Type B pancreatic cell (in vitro differentiated cells): Measurements from ENCODE around the gene SCAMP2. TPM values are rescaled to one million over a fixed set of nuclear protein-coding genes. Genes with fewer than 3 reads are reported as not detected.

Experiments
- DNase-seq: peaks from one replicate; pipeline ENCODE4 v3.0.0; 2021; ENCODE audit warnings: mixed read lengths; ENCODE audit not compliant: unreplicated experiment; ENCODE audit errors: extremely low spot score
- H3K27ac Mint-ChIP-seq: 2 replicates; pipeline ENCODE4 v1.8.0; 2021; ENCODE audit warnings: mild to moderate bottlenecking, mixed read lengths
- H3K27me3 Mint-ChIP-seq: 2 replicates; pipeline ENCODE4 v1.8.0; 2021; ENCODE audit warnings: mixed read lengths
- H3K36me3 Mint-ChIP-seq: 2 replicates; pipeline ENCODE4 v1.8.0; 2021; ENCODE audit warnings: mixed read lengths
- H3K4me1 Mint-ChIP-seq: one replicate; pipeline ENCODE4 v1.8.0; 2021; ENCODE audit warnings: mixed read lengths; ENCODE audit not compliant: unreplicated experiment
- H3K4me3 Mint-ChIP-seq: 2 replicates; pipeline ENCODE4 v1.8.0; 2021; ENCODE audit warnings: mild to moderate bottlenecking, mixed read lengths
- H3K9me3 Mint-ChIP-seq: 2 replicates; pipeline ENCODE4 v1.8.0; 2021; ENCODE audit warnings: mixed read lengths
- total RNA-seq: library from RNA; stranded (reverse); gene quantifications from 2 replicates; pipeline ENCODE4 v1.2.1, GENCODE V29; 2021; ENCODE audit warnings: low replicate concordance
- TF ChIP-seq, protein P1 (sequence below): fragments of 200-600 bp; sonication (generic); conservative IDR thresholded peaks from 2 replicates; pipeline ENCODE4 v1.5.0; 2021; ENCODE audit warnings: antibody characterized with exemption, mild to moderate bottlenecking

The SCAMP2 gene
- total RNA-seq, 1 donor from 2014 or later: 58.0 TPM

DNA sequence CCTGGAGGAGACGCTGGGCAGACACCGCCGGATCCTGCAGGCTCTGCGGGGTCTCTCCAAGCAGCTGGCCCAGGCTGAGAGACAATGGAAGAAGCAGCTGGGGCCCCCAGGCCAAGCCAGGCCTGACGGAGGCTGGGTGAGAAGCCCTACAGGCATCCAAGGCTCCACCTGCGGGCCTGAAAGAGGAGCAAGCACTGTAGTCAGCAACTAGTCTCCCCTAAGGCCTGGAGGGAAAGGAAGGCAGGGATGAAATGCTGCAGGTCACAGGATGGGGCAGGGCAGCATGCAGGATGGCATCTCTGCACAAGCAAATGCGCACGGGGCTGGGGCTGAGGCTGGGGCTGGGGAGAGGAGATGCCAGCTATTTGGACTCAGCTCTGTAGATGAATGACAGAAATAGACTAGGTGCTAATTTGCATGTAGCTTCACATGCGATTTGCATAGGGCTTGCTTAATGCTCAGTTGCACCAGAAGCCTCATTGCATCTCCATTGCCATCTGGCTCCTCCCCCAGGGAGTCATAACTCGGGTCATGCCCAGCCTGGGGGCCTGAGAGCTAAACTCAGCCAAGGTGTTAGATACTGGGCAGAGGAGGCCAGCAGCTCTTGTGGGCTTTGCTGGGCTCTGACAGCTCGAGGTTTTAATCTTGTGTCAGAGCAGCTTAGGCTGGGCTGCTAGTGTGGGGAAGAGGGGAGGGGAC, 51.9 kb downstream of the SCAMP2 start:
- TF ChIP-seq, protein P1, sequence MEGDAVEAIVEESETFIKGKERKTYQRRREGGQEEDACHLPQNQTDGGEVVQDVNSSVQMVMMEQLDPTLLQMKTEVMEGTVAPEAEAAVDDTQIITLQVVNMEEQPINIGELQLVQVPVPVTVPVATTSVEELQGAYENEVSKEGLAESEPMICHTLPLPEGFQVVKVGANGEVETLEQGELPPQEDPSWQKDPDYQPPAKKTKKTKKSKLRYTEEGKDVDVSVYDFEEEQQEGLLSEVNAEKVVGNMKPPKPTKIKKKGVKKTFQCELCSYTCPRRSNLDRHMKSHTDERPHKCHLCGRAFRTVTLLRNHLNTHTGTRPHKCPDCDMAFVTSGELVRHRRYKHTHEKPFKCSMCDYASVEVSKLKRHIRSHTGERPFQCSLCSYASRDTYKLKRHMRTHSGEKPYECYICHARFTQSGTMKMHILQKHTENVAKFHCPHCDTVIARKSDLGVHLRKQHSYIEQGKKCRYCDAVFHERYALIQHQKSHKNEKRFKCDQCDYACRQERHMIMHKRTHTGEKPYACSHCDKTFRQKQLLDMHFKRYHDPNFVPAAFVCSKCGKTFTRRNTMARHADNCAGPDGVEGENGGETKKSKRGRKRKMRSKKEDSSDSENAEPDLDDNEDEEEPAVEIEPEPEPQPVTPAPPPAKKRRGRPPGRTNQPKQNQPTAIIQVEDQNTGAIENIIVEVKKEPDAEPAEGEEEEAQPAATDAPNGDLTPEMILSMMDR: no peak
- no peak overlapping the region for H3K4me3 Mint-ChIP-seq
- peaks cover 52% of the 10 kb centered on the region for H3K27me3 Mint-ChIP-seq

DNA sequence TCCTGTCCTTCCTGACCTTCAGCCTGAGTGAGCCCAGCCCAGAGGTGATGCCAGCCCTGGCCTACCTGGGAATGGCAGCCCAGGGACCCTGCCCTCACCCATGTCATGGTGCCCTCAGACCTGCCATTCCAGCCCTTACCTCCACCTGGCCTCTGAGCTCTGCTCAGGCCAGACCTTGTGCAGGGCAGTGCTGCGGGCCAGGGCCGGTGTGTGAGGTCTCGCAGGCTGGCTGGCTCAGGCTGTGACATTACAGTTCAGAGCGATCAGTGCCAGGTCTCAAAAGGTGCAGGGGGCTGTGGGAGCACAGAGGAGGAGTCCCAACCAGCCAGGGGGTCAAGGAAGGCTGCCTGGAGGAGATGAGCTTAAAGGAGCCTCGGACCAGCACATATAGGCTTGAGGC, 53.1 kb downstream of the SCAMP2 start:
- H3K36me3 Mint-ChIP-seq: no peaks in the 10 kb centered on the region

More for the DNA sequence above, 51.9 kb downstream of the SCAMP2 start:
- Mint-ChIP-seq H3K9me3 (no peaks in the 10 kb centered on the region), H3K36me3 (no peaks in the 10 kb centered on the region), H3K27ac (no peak overlapping the region), H3K4me1 (peaks cover 9% of the 10 kb centered on the region)
- no peak for DNase-seq

DNA sequence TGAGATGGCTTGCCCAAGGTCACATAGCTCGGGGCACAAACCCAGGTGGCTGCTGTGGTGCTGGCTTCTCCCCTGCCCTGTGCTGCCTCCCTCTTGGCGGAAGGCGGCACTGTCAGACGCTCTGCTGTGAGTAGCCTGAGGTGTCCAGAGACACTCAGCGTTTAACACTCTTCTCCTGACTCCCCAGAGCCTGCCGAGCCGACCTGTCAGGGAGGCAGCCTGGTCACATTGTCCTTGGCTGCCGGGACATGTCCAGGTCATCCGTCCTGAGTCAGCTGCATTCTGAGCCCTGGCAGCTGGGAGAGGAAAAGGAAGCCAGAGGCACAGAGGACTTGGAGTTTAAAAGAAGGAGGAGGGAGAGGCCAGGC, 55.8 kb downstream of the SCAMP2 start:
- TF ChIP-seq, protein P1: peak; percentile 26
- no peak for DNase-seq
- Mint-ChIP-seq H3K4me1 (peaks cover 9% of the 10 kb centered on the region), H3K4me3 (peak overlapping the region; percentile 76), H3K9me3 (no peaks in the 10 kb centered on the region), H3K36me3 (no peaks in the 10 kb centered on the region), H3K27ac (peak overlapping the region; percentile 79), H3K27me3 (peaks cover 18% of the 10 kb centered on the region)

More for the DNA sequence above, 53.1 kb downstream of the SCAMP2 start:
- H3K27me3 Mint-ChIP-seq: peaks cover 41% of the 10 kb centered on the region
- no peaks in the 10 kb centered on the region for H3K9me3 Mint-ChIP-seq
- peaks cover 9% of the 10 kb centered on the region for H3K4me1 Mint-ChIP-seq
- H3K4me3 Mint-ChIP-seq: no peak overlapping the region
- H3K27ac Mint-ChIP-seq: no peak overlapping the region
- no peak for DNase-seq
- TF ChIP-seq, protein P1: no peak

DNA sequence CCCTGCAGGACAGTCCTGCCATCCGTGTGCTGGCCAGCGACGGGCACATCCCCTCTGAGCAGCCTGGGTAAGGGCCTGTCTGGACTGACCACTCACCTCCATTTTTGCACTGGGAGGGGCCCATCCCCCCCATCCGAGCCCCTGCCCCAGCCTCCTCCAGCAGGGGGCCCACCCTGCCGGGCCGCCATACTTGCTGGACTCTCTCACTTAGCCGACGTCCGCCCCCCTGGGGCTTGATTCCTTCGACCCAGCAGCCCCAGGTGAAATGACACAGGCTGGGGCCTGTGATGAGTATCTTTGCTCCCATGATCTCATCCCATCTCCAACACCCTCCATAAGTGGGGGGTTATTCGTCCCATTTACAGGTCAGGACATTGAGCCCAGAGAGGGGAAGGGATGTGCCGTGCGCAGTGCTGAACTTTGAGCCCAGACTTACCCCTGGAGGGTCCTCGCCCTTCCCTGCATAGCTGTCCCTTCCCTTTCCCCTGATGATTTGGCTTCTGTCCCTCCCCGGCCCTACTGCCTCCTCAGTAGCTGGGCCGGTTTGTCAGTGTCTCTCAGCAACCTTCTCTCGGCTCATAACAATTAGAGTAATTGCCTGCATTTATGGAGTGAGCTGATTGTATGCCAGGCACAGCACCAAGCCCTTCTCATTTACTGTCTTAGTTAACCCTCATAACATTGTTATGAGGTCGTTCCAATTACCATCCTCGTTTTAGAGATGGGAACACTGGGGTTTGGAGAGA, 56.4 kb downstream of the SCAMP2 start:
- TF ChIP-seq, protein P1: no peak
- peaks cover 9% of the 10 kb centered on the region for H3K4me1 Mint-ChIP-seq

DNA sequence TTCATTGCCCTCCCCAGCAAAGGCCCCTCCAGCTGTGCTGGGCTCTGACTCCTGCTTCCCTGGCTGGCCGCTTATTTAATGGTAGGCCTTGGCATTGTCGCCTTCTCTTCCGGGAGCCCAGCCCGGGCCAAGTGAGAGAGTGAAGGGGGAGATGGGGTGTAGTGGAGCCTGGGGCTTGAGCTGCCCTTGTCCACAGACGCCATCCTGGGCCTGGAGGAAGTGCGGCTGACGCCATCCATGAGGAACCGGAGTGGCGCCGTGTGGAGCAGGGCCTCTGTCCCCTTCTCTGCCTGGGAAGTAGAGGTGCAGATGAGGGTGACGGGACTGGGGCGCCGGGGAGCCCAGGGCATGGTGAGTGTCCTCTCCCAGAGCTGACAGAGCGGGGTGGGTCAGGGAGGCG, 57.2 kb downstream of the SCAMP2 start:
- Mint-ChIP-seq H3K27me3 (peaks cover 12% of the 10 kb centered on the region), H3K4me3 (no peak overlapping the region), H3K27ac (no peak overlapping the region), H3K4me1 (peaks cover 9% of the 10 kb centered on the region), H3K9me3 (no peaks in the 10 kb centered on the region), H3K36me3 (no peaks in the 10 kb centered on the region)
- TF ChIP-seq, protein P1: no peak
- no peak for DNase-seq

More for the DNA sequence above, 56.4 kb downstream of the SCAMP2 start:
- Mint-ChIP-seq H3K4me3 (peak overlapping the region; percentile 44), H3K27ac (peak overlapping the region; percentile 79), H3K9me3 (no peaks in the 10 kb centered on the region), H3K27me3 (peaks cover 13% of the 10 kb centered on the region), H3K36me3 (no peaks in the 10 kb centered on the region)
- DNase-seq: no peak
